GM12878 (cell line): ENCODE measurements around the gene TNNT3. TPM values are rescaled to one million over a fixed set of nuclear protein-coding genes. Genes with fewer than 3 reads are reported as not detected.

ENCODE experiments used
- ATAC-seq: fragments of 200-7000 bp; cut with Tn5 transposase; 3 replicates; pipeline ENCODE4 v1.9.1; 2020; ENCODE audit warnings: mild to moderate bottlenecking, moderate library complexity
- BruUV-seq: library from RNA; stranded (reverse); fragments of 400-500 nt; replicated peaks from 2 replicates; lab custom pipeline; 2021; lab: Mats Ljungman, UMichigan
- CTCF ChIA-PET: fragments of 300-600 bp; sonication (Branson Sonifier 250); formaldehyde crosslinking; extraction: SDS; loops from one replicate; lab custom pipeline; 2021; ENCODE audit warnings: inconsistent platforms; lab: Yijun Ruan, JAX
- POLR2A ChIA-PET: fragments of 350-600 bp; formaldehyde crosslinking; extraction: SDS; loops from one replicate; lab custom pipeline; 2021; ENCODE audit warnings: inconsistent platforms; lab: Charles Lee
- RAD21 ChIA-PET: fragments of 300-600 bp; sonication (Branson Sonifier 250); formaldehyde crosslinking; loops from one replicate; lab custom pipeline; 2023; ENCODE audit warnings: antibody characterized with exemption; ENCODE audit not compliant: unreplicated experiment; lab: Charles Lee
- SMC1A ChIA-PET: fragments of 300-600 bp; sonication (Branson Sonifier 250); formaldehyde crosslinking; loops from one replicate; lab custom pipeline; 2023; ENCODE audit not compliant: unreplicated experiment, uncharacterized antibody; lab: Charles Lee
- DNase-seq: peaks from one replicate; pipeline ENCODE4 v3.0.0-alpha.2; 2011; ENCODE audit warnings: low read depth, low spot score
- FAIRE-seq: peaks from 3 replicates; lab custom pipeline; 2011; peaks lifted over from hg19 to GRCh38; lab: Jason Lieb, UNC
- H2AFZ ChIP-seq: 2 replicates; pipeline ENCODE4 v1.6.0; 2011; ENCODE audit warnings: low read depth, low read length, control low read depth; ENCODE audit not compliant: control insufficient read depth
- H3K27ac ChIP-seq: 2 replicates; pipeline ENCODE4 v1.5.1; 2011; ENCODE audit warnings: control low read depth; ENCODE audit not compliant: control insufficient read depth, insufficient read depth
- H3K27me3 ChIP-seq, 2 experiments: replicated peaks in 1 of 2; 2 replicates each; pipeline versions ENCODE4 v1.6.0 to v1.6.1; 2011; ENCODE audit warnings: low read length in 1 of 2; ENCODE audit not compliant: control insufficient read depth in 2 of 2, insufficient read depth in 2 of 2
- H3K36me3 ChIP-seq, 2 experiments: 2 replicates each; pipeline ENCODE4 v1.5.1; 2011; ENCODE audit warnings: low read length in 1 of 2; ENCODE audit not compliant: control insufficient read depth in 2 of 2, insufficient read depth in 2 of 2
- H3K4me1 ChIP-seq: 2 replicates; pipeline ENCODE4 v1.6.1; 2011; ENCODE audit warnings: mild to moderate bottlenecking, low read length, moderate library complexity, mixed read lengths; ENCODE audit not compliant: control insufficient read depth, insufficient read depth
- H3K4me2 ChIP-seq: 2 replicates; pipeline ENCODE4 v1.6.0; 2011; ENCODE audit warnings: control low read depth; ENCODE audit not compliant: control insufficient read depth, insufficient read depth
- H3K4me3 ChIP-seq: fragments of 200-600 bp; sonication (generic); 2 replicates; pipeline ENCODE4 v1.5.1; 2016
- H3K79me2 ChIP-seq: 2 replicates; pipeline ENCODE4 v1.6.0; 2011; ENCODE audit warnings: low read length; ENCODE audit not compliant: control insufficient read depth, insufficient read depth
- H3K9ac ChIP-seq: 2 replicates; pipeline ENCODE4 v1.8.0; 2011; ENCODE audit warnings: low read length, control low read depth, mixed read lengths; ENCODE audit not compliant: control insufficient read depth, insufficient read depth
- H3K9me3 ChIP-seq: replicated peaks from 3 replicates; pipeline ENCODE4 v1.5.1; 2011; ENCODE audit warnings: mild to moderate bottlenecking, low read length; ENCODE audit not compliant: control insufficient read depth, insufficient read depth
- H4K20me1 ChIP-seq: 2 replicates; pipeline ENCODE4 v1.6.0; 2011; ENCODE audit not compliant: control insufficient read depth, insufficient read depth
- ASH2L ChIP-seq: fragments of 300-600, 200-600 bp; sonication (generic); IDR thresholded peaks from 2 replicates; pipeline ENCODE4 v1.6.1; 2017; ENCODE audit warnings: low read depth, mild to moderate bottlenecking, borderline replicate concordance
- CBFB ChIP-seq: IDR thresholded peaks from 2 replicates; pipeline ENCODE4 v1.6.1; 2016; ENCODE audit warnings: antibody characterized with exemption, low read depth
- ETV6 ChIP-seq, 2 experiments: fragments of 450-650 bp in 1 of 2; IDR thresholded peaks in 1 of 2; conservative IDR thresholded peaks in 1 of 2; 2 replicates each; pipeline ENCODE4 v1.6.1; 2014; ENCODE audit warnings: antibody characterized with exemption in 1 of 2, borderline replicate concordance in 1 of 2, low read depth in 1 of 2, mild to moderate bottlenecking in 1 of 2, moderate library complexity in 1 of 2
- MEF2A ChIP-seq: IDR thresholded peaks from 2 replicates; pipeline ENCODE4 v1.6.1; 2011; ENCODE audit warnings: low read depth, mild to moderate bottlenecking, low read length, moderate library complexity; ENCODE audit not compliant: insufficient read depth
- NBN ChIP-seq: fragments of 450-650 bp; IDR thresholded peaks from 2 replicates; pipeline ENCODE4 v1.6.1; 2016
- NKRF ChIP-seq: fragments of 450-650 bp; conservative IDR thresholded peaks from 2 replicates; pipeline ENCODE4 v1.6.1; 2017; ENCODE audit warnings: mild to moderate bottlenecking, moderate library complexity
- POLR2A ChIP-seq: IDR thresholded peaks from 2 replicates; pipeline ENCODE4 v1.6.1; 2011; ENCODE audit warnings: low read depth, mild to moderate bottlenecking, low read length
- TCF12 ChIP-seq: IDR thresholded peaks from 2 replicates; pipeline ENCODE4 v1.6.1; 2011; ENCODE audit warnings: low read depth, mild to moderate bottlenecking, low read length
- TCF7 ChIP-seq: IDR thresholded peaks from 2 replicates; pipeline ENCODE4 v1.6.1; 2014; ENCODE audit warnings: antibody characterized with exemption, borderline replicate concordance
- ZZZ3 ChIP-seq: IDR thresholded peaks from 2 replicates; pipeline ENCODE4 v1.6.1; 2011; ENCODE audit warnings: low read depth; ENCODE audit not compliant: control insufficient read depth, insufficient read length
- WGBS: methylation state at CpG from one replicate; pipeline ENCODE4 v1.1.6; 2016; ENCODE audit warnings: low lambda C conversion rate; ENCODE audit not compliant: insufficient replicate concordance, insufficient coverage; ENCODE audit errors: missing lambda C conversion rate; 5-methylcytosine and 5-hydroxymethylcytosine counted together
- in situ Hi-C: fragments of 300-500 bp; cut with MboI; formaldehyde crosslinking; loops from 9 replicates; pipeline ENCODE4 v1.14.3; 2018; ENCODE audit warnings: mixed read lengths
- intact Hi-C: fragments of 100-400 bp; cut with micrococcal nuclease; formaldehyde crosslinking; loops from one replicate; pipeline ENCODE4 v1.14.2; 2022; ENCODE audit not compliant: unreplicated experiment
- polyA plus RNA-seq, 11 experiments: library from polyadenylated mRNA; depleted of rRNA in 4 of 11; unstranded in 6 of 11; stranded (reverse) in 5 of 11; fragments of >200 nt; fragmentation: Nextera tagmentation in 4 of 11; fragmentation: Illumina TruSeq in 1 of 11; extraction: Ambion mirVana in 4 of 11; extraction: Trizol in 1 of 11; gene quantifications; 1 replicate in 1 of 11; 2 replicates in 10 of 11; pipeline versions ENCODE4 v1.2.1 to v1.2.3, GENCODE V29; 2011 to 2016; ENCODE audit warnings: inconsistent platforms in 2 of 11, missing spikeins in 2 of 11, low read depth in 1 of 11
- total RNA-seq, 4 experiments: library from RNA; depleted of rRNA in 3 of 4; stranded (reverse); fragments of >200 nt in 3 of 4; fragmentation: Illumina TruSeq in 1 of 4; extraction: Trizol in 1 of 4; gene quantifications; 2 replicates each; pipeline versions ENCODE4 v1.2.1 to v1.2.3, GENCODE V29; 2013 to 2021
- TF ChIP-seq, protein P1 (sequence below): fragments of 450-650 bp; formaldehyde crosslinking; IDR thresholded peaks from 2 replicates; pipeline ENCODE4 v1.4.0; 2020; ENCODE audit warnings: mild to moderate bottlenecking, moderate library complexity
- TF ChIP-seq, protein P2 (sequence below): IDR thresholded peaks from 2 replicates; pipeline ENCODE4 v1.6.1; 2011; ENCODE audit warnings: low read depth, mild to moderate bottlenecking, low read length, moderate library complexity, borderline replicate concordance; ENCODE audit errors: extremely low read depth
- TF ChIP-seq, protein P3 (sequence below): IDR thresholded peaks from 2 replicates; pipeline ENCODE4 v1.6.1; 2012; ENCODE audit warnings: low read depth, low read length, improper control_type of control experiment

Gene TNNT3
- total and polyA plus RNA-seq, 10 of the 15 experiments (the other 5 are each of a cell fraction or from before 2014, with no cell fraction given), result 0.40 to 0.50 TPM; not detected in 8

GRCh38 chr11:1932105-1932480, 12.6 kb downstream of the TNNT3 start:
- BruUV-seq, result no TSS peak
- ATAC-seq (no peak), FAIRE-seq (no peak), DNase-seq (no peak)
- in situ Hi-C loops (no loop called here), intact Hi-C loops (no loop called here)
- Histone ChIP-seq H3K4me2 (no peak overlapping the region), H3K36me3 (no peaks in the 10 kb centered on the region), H4K20me1 (no peaks in the 10 kb centered on the region), H3K9ac (no peak overlapping the region), H3K27ac (no peak overlapping the region), H3K4me1 (no peaks in the 10 kb centered on the region), H3K9me3 (no peaks in the 10 kb centered on the region), H3K4me3 (no peak overlapping the region), H3K79me2 (no peaks in the 10 kb centered on the region), H2AFZ (no peak overlapping the region), H3K27me3 (no peaks in the 10 kb centered on the region; a peak in 1 of 4 replicates)
- TF ChIP-seq MEF2A (no peak), CBFB (no peak), TCF7 (no peak), ZZZ3 (no peak), ETV6 (conservative IDR thresholded peaks at IDR 0.05 in 1 of 2, IDR thresholded peaks at IDR 0.05 in 1 of 2; ENCODE audit: borderline replicate concordance in 1 of 2, low read depth in 1 of 2) (no peak), NBN (no peak), POLR2A (no peak), ASH2L (no peak), NKRF (no peak), TCF12 (no peak)
- TF ChIP-seq, protein P1, sequence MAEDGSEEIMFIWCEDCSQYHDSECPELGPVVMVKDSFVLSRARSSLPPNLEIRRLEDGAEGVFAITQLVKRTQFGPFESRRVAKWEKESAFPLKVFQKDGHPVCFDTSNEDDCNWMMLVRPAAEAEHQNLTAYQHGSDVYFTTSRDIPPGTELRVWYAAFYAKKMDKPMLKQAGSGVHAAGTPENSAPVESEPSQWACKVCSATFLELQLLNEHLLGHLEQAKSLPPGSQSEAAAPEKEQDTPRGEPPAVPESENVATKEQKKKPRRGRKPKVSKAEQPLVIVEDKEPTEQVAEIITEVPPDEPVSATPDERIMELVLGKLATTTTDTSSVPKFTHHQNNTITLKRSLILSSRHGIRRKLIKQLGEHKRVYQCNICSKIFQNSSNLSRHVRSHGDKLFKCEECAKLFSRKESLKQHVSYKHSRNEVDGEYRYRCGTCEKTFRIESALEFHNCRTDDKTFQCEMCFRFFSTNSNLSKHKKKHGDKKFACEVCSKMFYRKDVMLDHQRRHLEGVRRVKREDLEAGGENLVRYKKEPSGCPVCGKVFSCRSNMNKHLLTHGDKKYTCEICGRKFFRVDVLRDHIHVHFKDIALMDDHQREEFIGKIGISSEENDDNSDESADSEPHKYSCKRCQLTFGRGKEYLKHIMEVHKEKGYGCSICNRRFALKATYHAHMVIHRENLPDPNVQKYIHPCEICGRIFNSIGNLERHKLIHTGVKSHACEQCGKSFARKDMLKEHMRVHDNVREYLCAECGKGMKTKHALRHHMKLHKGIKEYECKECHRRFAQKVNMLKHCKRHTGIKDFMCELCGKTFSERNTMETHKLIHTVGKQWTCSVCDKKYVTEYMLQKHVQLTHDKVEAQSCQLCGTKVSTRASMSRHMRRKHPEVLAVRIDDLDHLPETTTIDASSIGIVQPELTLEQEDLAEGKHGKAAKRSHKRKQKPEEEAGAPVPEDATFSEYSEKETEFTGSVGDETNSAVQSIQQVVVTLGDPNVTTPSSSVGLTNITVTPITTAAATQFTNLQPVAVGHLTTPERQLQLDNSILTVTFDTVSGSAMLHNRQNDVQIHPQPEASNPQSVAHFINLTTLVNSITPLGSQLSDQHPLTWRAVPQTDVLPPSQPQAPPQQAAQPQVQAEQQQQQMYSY (CRISPR knock-in tag), result no peak
- TF ChIP-seq, protein P2, sequence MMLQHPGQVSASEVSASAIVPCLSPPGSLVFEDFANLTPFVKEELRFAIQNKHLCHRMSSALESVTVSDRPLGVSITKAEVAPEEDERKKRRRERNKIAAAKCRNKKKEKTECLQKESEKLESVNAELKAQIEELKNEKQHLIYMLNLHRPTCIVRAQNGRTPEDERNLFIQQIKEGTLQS, result no peak
- TF ChIP-seq, protein P3, sequence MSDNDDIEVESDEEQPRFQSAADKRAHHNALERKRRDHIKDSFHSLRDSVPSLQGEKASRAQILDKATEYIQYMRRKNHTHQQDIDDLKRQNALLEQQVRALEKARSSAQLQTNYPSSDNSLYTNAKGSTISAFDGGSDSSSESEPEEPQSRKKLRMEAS, result no peak
- ChIA-PET CTCF (no interaction called here), POLR2A (no interaction called here), SMC1A (no interaction called here), RAD21 (no interaction called here)
- 40% methylated on average over 11 of the region's 11 CpGs for WGBS
